HG03354 (cell line): Measurements from ENCODE around the gene PLEKHA5.

Experiments used
- ATAC-seq: cut with Tn5 transposase; IDR thresholded peaks from one replicate; pipeline ENCODE4 v1.9.1; 2021; ENCODE audit warnings: mild to moderate bottlenecking; ENCODE audit not compliant: unreplicated experiment, poor library complexity, severe bottlenecking

PLEKHA5 gene

DNA sequence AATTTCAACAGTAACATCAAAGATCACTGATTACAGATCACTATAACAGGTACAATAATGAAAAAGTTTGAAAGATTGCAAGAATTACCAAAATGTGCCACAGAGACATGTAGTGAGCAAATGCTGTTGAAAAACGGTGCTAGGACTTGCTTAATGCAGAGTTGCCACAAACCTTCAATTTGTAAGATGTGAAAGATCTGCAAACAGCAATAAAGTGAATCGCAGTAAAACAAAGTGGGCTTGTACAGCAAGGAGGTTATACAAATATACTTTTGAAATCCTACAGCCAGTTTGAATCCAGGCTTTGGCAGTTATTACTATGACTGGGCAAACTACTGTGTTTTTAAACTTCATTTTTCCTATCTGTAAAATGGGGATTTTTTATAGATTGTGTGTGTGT lies 1.0 kb upstream of the PLEKHA5 start:
- ATAC-seq = no peak

DNA sequence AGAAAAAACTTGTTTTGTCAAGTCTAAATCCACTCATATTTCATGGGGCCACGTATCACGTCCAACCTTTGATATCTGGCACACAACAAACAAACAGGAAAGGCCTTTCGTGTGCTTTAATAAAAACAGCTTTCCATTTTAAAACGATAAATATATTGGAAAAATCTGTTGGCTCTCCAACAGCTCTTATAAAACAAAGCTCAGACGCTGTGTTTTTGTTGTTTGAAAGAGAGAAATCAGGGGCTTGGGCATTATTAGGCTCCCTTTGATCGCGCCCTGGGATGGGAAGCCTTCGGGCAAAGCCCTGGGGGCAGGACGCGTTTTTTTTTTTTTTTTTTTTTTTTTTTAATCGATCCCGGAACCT lies 429 bp upstream of the PLEKHA5 start:
- no peak for ATAC-seq

DNA sequence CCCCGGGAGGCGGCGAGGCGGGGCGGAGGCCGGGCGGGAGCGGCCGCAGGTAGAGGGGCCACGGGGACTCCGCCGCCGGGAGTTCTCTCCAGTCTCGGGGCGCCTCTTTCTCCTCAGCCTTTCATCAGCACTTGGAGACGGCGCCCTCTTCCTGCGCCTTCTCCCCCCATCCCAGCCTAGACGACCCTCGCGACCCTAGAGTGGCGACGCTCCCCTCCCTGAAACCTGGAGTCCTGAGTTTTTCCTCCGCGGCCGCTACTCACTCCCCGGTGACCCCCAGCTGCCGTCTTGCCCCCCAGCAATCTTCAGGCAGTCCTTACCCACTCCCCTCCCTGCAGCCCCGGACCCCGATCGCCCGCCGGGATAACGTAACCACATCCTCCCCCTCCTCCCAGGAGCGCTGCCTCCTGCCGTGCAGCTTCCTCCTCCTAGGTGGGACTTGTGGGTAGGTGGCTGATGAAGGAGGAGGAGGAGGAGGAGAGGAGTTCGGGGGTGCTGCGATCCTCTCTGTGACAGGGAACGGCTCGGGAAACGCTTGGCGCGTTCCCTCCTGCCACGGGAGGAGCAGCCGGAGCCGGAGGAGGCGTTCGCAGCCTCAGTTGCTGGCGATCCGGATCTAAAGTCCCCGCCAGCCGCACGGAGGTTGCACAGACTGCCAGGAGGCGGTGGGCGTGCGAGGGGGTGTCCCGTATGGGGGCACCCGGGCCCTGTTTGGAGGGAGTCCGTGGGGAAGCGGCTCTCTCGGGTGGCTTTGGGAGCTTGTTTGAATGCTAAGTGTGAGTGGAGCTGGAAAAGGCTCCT lies 891 bp downstream of the PLEKHA5 start:
- ATAC-seq = peak; percentile 13

DNA sequence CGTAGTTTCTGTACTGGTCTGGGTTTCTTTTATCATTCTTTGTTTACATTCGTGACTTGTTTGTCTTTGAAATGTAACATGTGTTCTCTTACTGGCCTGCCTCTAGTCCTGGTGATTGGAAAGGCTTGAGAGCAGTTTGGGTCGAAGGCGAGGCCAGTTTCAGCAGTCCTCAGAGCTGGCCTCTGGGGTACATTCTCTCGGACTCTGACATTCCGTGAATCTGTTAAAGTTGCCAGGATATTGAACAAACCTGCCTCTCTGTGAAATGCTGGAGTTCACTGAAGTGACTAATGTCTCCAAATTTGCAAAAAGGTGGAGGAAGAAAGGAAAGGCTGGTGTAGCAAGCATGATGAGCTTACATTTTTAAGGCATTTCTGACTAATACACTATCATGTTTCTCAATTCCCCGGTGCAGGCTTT lies 1.5 kb downstream of the PLEKHA5 start:
- ATAC-seq = peak; percentile 27

DNA sequence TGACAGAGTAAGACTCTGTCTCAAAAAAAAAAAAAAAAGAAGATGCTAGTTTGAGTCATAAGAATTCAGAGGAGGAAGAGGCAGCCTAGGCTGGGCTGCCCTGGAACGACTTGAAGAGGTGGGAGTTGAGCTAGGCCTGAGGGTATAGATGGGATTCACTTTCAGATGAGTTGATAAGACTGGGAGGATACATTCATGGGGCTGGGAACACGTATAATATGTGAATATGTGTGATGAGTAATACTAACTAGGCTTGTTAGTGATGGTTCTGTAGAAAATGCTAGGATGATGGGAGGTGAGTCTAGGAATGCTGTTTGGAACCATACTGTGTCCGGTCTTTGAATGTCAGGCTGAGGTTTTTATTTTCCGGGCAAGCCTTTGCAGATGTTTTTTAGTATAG lies 9.0 kb downstream of the PLEKHA5 start:
- ATAC-seq = no peak

DNA sequence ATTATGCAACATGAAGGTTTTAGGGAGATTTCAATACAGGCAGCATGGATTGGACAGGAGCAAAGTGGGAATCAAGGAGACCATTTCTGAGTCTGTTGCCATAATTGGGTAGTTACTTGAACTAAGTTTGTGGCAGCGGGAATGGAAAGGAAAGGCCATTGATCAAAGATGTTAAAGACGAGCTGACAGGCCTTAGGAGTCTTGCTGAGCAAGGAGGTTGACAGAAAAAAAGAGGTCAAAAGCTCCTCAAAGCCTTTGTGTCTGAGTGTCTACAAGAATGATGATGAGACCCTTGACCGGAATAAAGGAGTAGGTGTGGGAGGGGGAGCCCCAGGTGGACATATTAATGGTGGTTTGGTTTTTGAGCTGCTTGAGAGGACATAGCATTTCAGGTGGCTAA lies 9.4 kb downstream of the PLEKHA5 start:
- no peak for ATAC-seq

DNA sequence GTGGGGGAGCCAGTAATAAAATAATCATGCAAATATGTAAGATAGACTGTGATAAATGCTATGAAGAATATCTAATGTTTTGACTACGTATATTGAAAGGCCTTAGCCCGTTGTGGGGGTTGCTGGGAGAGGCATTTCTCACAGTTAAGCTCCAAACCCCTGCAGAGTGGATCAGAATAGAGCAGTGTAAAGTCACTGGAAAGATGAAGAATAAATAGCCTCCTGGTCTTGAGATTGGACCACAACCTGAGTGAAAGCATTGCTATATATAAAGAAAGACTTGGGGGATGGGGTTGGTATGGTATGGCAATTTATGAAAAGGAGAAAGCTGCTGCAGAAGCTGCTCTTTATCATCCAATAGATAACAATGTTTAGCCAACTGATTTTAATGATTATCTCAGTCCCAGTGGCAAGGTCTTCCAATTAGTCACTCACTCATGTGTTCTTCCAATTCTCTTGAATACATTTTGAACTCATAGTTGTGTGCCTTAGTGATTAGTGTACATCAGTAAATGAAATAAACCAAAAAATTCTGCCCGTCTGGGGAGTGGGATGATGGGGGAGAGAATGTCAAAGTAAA lies 10.2 kb downstream of the PLEKHA5 start:
- ATAC-seq = no peak

DNA sequence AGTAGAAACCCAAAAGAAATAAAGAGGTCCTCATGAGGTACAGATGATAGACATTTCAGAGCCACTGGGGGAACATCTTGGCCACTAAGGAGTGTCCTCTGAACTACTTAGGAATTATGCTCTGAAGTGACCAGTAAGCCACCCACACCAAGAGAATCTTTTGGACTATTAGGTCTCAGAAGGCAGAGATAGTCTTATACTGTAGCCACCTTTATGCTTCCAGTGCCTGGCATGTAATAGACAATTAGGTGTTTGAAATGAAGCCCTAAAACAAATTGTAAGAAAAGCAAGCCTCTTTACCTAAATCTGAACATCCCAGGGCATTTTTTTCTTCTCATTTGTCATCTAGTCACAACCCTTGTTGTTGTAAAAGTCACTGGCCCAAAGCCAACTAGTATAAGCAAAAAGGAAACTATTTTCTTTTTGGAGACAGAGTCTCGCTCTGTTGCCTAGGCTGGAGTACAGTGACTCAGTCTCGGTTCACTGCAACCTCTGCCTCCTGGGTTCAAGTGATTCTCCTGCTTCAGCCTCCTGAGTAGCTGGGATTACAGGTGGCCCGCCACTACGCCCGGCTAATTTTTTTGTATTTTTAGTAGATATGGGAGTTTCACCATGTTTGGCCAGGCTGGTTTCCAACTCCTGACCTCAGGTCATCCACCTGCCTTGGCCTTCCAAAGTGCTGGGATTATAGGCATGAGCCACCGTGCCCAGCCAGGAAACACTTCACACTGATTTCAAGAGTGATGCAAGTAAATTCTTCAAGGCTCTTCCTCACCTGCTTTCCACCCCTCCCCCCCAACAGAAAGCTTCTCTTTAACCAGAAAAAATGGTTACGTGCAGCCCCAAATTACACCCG lies 11.1 kb downstream of the PLEKHA5 start:
- no peak for ATAC-seq

DNA sequence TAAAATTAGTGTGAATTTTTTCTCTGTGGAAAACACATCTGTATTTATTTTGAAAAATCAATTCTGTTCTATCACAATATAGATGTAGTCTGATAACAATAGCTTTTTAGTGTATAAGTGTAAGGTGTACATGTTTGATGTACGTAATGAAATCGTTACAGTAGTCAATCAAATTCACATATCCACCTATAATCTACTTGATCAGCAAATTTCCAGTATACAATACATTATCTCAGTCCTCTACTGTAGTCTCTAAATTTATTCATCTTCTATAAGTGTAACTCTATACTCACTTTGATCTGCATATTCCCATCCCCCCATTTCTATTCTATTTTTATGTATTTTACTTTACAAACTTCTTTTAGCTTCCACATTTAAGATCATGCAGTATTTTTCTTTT lies 13.0 kb downstream of the PLEKHA5 start:
- no peak for ATAC-seq

DNA sequence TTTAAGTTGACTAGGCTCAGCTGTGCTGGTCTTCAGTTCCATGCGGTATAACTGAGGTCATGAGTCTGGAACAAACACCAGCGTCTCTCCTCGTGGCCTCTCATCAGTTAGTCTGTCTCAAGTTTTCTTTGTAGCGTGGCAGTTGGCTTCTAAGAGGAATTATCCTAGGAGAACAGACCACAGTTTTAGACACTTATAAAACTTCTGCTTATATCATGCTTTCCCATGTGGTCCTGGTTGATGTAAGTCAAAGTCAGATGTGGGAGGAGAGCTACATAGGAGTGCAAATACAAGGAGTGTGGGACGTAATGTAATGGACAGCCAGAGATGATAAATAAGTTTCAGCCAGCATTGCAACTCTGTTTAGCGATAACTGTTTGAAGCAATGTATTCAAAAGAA lies 14.8 kb downstream of the PLEKHA5 start:
- no peak for ATAC-seq

DNA sequence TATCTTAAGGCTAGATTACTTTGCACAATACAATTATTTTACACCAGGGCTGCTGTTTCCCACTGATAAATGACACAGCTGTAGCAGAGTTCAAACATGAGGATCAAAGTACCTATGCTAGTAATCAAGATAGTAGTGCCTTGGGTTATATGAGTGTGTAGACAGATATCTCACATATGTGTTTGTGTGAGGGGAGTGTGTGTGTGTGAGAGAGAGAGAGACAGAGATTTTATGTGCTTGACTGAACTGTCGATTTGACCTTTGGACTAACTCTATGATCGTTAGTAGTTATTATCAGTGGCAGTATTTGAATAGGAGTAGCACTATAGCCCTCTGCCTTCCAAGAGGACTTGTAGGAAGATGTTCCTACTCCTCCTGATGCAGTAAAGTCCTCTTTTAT lies 15.5 kb downstream of the PLEKHA5 start:
- ATAC-seq = no peak

DNA sequence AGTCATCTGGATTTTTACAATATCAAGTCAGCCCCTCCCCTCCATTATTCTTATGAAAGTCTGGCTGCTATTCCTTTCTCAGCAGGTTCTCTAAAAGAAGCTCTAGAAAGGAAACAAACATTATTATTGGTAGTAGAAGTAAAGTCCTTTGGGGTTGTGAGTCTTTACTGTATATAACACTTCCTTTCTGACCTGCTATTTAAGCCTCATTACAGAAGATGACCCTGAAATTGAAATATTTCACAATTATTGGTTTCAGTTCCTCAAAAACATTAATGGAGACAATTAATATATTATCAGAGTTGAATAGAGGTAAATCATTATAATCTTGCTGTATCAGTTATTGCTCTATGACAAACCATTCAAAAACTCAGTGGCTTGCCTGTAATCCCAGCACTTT lies 19.3 kb downstream of the PLEKHA5 start:
- ATAC-seq = peak; percentile 76

DNA sequence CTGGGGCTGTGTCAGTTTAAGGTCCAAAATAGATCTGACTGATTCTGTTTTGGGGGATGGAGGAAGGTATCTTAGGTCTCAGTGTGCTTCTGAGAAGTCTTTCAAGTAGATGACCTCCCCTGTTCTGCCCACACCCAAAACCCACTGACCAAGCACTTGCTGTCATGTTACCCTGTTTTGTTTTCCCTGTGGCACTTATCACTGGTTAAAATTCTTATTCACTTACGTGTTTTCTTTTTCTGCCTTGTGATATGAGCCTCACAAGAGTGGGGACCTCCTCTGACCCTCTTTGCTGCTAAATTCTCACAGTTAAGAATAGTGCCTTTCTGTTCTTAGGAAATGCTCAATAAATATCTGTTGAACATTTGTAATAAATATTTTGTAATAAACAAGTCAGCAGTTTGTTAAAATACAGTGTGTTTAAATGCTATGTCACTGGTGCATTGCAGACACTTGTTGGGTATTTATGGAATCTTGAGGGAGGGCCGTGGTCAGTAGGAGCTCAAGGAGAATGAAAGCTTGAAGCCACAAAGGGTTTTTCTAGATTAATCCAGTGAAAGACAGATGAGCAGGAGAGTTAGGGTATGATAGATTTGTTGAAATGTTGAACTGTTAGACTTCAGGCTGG lies 20.9 kb downstream of the PLEKHA5 start:
- ATAC-seq = no peak

DNA sequence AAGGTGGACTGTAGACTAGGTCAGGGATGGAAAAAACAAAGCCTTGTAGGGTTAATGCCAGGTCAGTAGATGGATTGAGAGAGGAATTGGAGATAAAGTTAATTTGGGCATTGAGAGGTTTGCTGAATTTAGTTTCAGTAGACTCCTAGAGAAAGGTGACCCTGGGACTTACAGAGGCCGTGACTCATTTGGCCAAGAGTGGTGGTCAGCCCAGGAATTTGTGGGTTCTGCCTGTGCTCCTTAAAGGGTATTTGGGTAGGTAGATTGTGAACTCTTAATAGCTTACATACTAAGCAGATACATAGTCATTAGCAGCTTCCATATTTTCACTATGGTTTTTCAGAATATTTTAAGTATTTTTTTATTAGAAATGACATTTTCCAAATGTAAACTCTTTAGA lies 21.8 kb downstream of the PLEKHA5 start:
- ATAC-seq = no peak

DNA sequence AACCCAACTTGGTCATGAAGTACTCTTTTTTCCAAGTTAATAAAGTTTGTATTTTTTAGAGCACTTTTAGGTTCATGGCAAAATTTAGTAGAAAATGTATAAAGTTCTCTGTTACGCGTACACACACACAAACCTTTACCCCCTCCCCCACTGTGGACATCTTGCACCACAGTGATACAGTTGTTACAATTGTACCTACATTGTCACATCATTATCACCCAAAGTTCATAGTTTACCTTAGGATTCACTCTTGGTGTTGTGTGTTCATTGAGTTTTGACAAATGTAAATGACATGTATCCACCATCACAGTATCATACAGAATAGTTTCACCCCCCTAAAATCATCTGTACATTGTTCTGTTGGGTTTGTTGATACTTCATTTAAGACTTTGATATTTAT lies 23.9 kb downstream of the PLEKHA5 start:
- ATAC-seq = no peak

DNA sequence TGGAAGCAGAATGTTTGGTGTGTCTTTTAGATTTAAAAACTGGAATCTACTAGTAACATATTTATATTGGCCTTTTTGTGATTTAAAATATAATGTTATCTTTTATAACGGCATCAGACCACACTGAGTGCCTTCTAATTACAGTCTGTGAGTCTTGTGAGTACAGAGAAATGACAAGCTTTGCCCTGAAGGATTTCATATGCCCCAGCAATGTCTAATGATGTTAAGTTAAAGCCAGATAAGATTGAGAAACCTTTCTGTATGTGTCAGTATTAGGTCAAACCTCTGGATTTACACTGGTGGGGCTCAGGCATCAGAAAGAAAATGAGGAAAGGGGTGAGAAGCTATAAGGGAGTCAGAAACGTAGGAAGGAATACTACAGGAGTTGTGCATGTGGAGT lies 25.2 kb downstream of the PLEKHA5 start:
- ATAC-seq = no peak

DNA sequence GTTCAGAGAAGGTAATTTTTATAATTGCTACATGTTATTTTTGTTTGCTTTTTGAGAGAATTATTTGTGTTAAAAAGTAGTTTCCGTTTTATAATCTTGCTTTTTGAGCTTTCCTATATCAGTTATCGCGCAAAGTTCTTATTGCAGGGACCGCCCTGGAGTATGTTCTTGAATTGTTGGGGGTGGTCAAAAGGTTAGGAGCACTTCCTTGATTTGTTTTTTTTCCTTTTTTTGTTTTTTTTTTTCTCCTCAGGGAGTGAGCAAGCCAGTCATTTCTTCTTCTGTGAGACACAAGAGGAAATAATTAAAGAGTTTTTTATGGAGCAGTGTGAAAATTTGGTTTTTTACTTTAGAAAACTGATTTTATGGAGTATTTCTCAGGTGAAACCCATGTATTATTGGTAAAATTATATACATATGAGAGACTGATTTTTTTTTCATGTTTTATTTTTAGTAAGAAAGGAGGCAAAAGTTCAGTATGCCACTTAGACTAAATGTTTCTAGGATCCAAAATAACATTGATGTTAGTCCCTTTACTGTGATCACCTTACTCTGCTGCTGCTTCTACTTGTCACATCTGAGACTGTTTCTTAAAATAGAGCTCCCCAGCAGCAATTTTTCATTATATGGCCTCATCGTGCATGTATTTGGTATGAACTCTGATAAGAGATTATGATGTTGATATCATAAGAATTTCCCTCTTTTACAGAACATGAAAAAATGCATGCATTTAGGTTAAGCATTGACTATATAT lies 26.6 kb downstream of the PLEKHA5 start:
- ATAC-seq = no peak

DNA sequence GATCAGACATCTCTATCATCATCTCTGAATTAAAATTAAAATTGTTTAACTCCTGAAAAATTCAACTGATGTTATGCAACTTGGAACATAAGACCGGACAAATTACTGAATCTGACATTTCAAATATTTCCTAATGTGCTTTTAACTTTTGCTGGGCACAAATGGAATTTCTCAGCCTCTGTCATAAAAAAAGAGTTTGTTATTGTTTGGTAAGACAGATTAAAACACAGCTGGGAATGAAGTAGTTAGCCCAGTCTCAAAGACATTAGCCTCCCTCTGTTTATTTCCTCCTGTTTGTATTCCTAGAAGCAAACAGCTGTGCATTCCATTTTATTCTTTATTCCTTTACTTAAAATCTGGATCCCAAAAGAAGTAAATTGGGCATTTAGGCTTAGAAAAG lies 29.4 kb downstream of the PLEKHA5 start:
- no peak for ATAC-seq

DNA sequence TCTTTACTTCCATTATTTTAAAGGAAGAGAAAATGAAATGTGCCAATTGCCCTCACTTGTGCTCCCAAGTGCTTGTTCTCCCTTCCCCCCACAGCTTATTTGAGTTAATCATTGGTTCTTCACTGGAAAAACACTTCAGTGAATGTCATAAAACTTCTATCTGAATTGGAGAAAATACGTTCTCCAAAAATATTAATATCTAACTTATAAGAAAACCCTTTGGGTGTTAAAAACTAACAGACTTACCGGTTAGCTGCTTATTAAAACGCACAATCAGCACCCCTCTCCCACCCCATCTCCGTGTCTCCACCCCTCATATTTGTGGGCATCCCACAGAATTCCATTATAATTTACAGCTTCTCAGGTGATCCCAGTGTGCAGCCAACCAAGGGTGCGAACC lies 31.7 kb downstream of the PLEKHA5 start:
- ATAC-seq = no peak

DNA sequence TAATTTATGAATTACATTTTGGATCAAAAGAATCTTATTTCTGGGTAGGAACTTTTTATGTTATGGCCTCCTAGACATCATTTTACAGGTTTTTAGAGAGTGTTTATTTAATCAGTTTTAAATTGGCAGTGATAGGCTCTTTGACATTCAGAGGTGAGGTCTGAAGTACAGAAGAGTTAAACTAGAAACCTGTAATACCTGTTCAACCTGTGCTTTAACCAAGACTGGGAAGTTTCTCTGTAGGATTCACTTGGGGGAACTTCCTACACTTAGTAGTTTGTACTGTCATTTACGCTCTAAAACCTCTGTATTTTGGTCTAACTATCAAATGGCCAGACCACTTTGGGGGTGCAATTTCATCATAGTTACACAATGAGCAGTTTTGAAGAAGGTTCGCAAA lies 35.9 kb downstream of the PLEKHA5 start:
- ATAC-seq = no peak
